Measurements from ENCODE around the gene SGPL1. TPM values are rescaled to one million over a fixed set of nuclear protein-coding genes. Genes with fewer than 3 reads are reported as not detected.

SGPL1 gene
- total RNA-seq, 1 donor from 2014 or later, result 8.2 TPM

DNA sequence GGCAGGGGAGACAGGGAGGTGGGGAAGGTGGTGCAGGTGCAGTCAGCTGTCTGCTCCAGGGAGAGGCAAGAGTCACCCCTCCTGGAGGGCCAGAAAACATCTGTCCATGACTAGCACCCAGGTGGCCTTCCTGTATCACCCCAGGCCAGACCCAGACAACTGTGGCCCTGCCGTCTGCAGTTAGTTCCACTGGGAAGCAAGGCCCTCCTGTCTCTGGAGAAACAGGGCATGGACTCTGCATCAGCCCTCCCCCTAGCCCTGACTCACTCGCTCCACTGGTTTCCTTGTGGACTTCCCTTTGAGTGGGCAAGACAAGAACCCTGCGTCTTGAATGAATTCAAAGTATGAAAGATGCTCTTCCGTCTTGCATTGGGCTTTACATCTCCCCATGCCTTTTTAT, 43.1 kb upstream of the SGPL1 start:
- no peaks in the 10 kb centered on the region for H3K36me3 ChIP-seq
- H3K9me3 ChIP-seq (replicated peaks), result no peaks in the 10 kb centered on the region
- H3K27ac ChIP-seq (replicated peaks), result no peak overlapping the region
- no peak for DNase-seq
- H3K4me1 ChIP-seq, result no peaks in the 10 kb centered on the region
- intact Hi-C loops (cut with micrococcal nuclease), result no loop called here
- no peak overlapping the region for H3K4me3 ChIP-seq
- H3K27me3 ChIP-seq (ENCODE audit: low read depth), result no peaks in the 10 kb centered on the region
- TF ChIP-seq, protein P1, sequence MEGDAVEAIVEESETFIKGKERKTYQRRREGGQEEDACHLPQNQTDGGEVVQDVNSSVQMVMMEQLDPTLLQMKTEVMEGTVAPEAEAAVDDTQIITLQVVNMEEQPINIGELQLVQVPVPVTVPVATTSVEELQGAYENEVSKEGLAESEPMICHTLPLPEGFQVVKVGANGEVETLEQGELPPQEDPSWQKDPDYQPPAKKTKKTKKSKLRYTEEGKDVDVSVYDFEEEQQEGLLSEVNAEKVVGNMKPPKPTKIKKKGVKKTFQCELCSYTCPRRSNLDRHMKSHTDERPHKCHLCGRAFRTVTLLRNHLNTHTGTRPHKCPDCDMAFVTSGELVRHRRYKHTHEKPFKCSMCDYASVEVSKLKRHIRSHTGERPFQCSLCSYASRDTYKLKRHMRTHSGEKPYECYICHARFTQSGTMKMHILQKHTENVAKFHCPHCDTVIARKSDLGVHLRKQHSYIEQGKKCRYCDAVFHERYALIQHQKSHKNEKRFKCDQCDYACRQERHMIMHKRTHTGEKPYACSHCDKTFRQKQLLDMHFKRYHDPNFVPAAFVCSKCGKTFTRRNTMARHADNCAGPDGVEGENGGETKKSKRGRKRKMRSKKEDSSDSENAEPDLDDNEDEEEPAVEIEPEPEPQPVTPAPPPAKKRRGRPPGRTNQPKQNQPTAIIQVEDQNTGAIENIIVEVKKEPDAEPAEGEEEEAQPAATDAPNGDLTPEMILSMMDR (IDR thresholded peaks at IDR 0.05; ENCODE audit: borderline replicate concordance), result no peak

DNA sequence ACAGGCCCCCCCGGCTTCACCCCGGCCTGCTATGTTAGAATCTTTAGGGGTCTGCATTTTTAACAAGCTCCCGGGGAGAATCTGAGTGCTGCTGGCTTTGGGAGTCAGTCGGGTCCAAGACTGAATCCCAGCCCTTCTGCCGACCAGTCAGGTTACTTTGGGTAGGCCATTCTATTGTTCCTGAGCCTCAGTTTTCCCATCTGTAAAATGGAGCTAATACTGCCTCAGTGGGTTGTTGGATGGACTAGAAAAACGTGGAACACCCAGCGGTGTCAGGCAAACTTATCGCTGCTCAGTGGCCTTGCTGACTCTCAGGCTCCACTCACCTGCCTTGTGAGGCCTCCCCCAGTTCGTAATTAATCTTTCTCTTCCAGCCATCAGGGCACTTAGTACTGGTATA, 42.3 kb upstream of the SGPL1 start:
- TF ChIP-seq, protein P1 (IDR thresholded peaks at IDR 0.05; ENCODE audit: borderline replicate concordance), result no peak
- Histone ChIP-seq H3K9me3 (replicated peaks) (no peaks in the 10 kb centered on the region), H3K27me3 (ENCODE audit: low read depth) (no peaks in the 10 kb centered on the region), H3K27ac (replicated peaks) (no peak overlapping the region), H3K36me3 (no peaks in the 10 kb centered on the region), H3K4me1 (no peaks in the 10 kb centered on the region), H3K4me3 (no peak overlapping the region)
- intact Hi-C loops (cut with micrococcal nuclease), result no loop called here
- no peak for DNase-seq

DNA sequence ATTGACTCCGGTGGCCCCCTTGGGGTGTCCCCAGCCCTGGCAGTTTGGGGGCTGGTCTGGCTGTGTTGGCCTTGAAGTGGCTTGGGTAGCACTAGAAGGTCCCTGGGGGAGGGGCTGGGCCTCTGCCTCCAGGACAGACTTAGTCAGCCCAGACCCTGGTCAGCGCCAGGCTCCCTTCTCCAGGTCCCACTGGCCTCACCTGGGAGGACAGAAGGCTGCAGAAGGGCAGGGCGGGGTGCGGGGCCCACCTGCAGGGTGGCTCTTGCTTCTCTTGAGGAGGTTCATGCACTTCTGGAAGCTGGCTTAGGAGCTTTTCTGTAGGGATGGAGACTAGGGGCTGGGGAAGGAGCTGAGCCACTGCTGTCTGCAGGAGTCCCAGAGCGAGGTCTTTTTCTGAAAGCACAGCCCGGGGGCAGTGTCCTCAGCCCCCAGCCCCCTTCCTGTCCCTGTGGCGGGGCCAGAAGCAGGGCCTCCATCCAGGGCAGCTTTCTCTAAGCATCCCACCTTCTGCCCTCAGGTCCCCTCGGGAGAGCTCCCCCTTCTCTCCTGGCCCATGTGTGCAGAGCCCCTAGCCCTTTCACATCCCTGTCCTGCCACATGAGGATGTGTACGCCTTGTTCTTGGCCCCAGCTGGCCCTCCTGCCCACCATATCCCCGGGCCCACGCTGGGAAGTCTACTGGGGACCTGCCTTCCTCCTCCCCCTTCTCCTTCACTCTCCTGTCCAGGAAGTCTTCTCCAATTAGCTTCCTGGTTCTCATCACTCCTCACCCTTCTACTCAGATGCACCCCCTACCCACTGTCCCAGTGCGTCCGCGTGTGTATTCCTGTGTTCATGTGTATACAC, 41.6 kb upstream of the SGPL1 start:
- Histone ChIP-seq H3K4me1 (peaks cover 4% of the 10 kb centered on the region), H3K36me3 (no peaks in the 10 kb centered on the region), H3K27ac (replicated peaks) (no peak overlapping the region), H3K27me3 (ENCODE audit: low read depth) (no peaks in the 10 kb centered on the region), H3K9me3 (replicated peaks) (no peaks in the 10 kb centered on the region), H3K4me3 (no peak overlapping the region)
- no peak for DNase-seq
- TF ChIP-seq, protein P1 (IDR thresholded peaks at IDR 0.05; ENCODE audit: borderline replicate concordance), result no peak
- intact Hi-C loops (cut with micrococcal nuclease), result no loop called here

DNA sequence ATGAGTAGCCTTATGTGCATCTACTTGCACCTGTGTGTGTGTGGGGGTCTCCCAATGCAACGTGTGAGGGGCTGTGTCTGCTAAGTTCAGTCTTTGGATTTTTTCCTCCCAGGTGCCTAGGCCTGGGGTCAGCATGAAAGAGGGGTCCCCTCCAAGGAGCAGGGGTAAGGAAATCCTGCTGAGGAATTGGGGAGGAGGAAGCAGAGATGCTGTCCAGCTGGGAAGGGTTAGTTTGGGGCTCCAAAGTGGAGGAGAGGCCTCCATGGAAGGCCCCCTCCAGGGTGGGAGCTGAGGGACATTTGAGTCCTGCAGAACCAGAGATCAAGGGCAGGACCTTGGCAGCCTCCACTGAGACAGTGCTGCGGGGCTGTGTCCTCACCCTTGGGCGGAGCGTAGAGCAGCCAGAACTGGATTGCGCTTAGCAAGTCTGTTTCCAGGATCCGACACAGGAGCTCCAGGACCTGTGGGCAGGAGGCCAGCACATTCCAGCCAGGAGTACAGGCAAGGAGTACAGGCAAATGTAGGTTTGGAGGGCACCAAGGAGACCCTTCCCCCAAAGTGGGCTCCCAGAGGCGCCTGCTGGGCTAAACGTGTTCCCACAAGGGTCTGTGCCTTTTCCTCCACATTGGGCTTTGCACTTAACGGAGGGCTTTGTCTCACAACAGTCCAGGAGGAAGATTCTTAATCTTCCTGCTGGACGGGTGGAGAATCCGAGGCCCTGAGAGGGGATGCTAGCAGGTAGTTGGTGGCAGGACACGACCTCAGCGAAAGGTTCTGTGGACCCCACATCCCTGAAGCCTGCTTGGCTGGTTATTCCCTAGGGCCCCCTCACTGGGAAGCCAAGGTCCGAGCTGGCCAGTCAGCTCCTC, 40.7 kb upstream of the SGPL1 start:
- H3K9me3 ChIP-seq (replicated peaks), result no peaks in the 10 kb centered on the region
- peaks cover 7% of the 10 kb centered on the region for H3K4me1 ChIP-seq
- no peaks in the 10 kb centered on the region for H3K36me3 ChIP-seq
- H3K4me3 ChIP-seq, result no peak overlapping the region
- H3K27ac ChIP-seq (replicated peaks), result no peak overlapping the region
- intact Hi-C loops (cut with micrococcal nuclease), result no loop called here
- no peaks in the 10 kb centered on the region for H3K27me3 ChIP-seq (ENCODE audit: low read depth)
- DNase-seq, result no peak
- TF ChIP-seq, protein P1 (IDR thresholded peaks at IDR 0.05; ENCODE audit: borderline replicate concordance), result no peak

DNA sequence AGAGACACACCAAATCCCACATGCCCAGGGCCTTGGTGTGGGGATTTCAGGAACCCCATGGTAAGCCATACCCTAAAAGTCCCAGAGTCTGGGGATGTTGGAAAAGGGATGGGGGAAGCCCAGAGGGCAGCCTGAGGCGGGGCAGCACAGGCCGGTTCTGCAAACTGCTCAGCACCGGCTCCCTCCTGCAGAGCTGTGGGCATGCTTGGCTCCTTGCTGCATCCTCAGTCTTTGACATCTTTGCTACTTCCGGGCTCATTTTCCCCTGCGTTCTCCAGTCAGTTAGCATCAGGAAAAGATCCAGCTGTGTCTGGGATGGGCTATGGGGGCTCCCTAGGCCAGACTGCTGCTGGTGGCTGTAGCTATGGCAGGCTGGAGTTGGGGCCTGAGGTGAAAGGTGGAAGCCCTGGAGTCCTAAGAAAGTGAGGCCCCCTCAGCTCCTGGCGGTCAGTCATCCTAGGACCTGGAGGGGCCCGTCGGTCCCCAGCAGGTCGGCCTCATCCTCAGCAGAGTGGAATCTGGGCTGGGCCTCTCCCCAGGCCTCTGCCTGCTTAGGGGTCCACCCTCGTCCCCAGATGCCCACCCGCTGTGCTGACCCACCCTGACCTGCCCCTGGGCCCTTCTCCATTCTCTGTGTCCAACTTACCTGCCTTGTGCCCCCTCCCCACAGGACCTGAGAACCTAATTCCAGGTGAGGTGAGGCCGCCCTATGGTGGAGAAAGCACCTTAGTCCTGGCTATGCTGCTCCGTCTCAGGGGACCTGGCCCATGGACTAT, 39.9 kb upstream of the SGPL1 start:
- no peak for DNase-seq
- TF ChIP-seq, protein P1 (IDR thresholded peaks at IDR 0.05; ENCODE audit: borderline replicate concordance), result no peak
- intact Hi-C loops (cut with micrococcal nuclease), result no loop called here

More for the DNA sequence above, 39.9 kb upstream of the SGPL1 start:
- Histone ChIP-seq H3K27me3 (ENCODE audit: low read depth) (no peaks in the 10 kb centered on the region), H3K4me1 (peaks cover 7% of the 10 kb centered on the region), H3K36me3 (no peaks in the 10 kb centered on the region), H3K4me3 (no peak overlapping the region), H3K27ac (replicated peaks) (no peak overlapping the region), H3K9me3 (replicated peaks) (no peaks in the 10 kb centered on the region)
